Keratinocyte (primary cell): ENCODE results near the gene CDC14A. TPM values are rescaled to one million over a fixed set of nuclear protein-coding genes. Genes with fewer than 3 reads are reported as not detected.

Source experiments
- DNase-seq: peaks from one replicate; pipeline ENCODE4 v3.0.0-alpha.2; 2011; ENCODE audit warnings: low read depth, missing footprints, low spot score
- FAIRE-seq: peaks from 2 replicates; lab custom pipeline; 2011; peaks lifted over from hg19 to GRCh38; lab: Jason Lieb, UNC
- H2AFZ ChIP-seq: 2 replicates; pipeline ENCODE4 v1.6.0; 2012; ENCODE audit warnings: low read length, control low read depth, inconsistent platforms; ENCODE audit not compliant: control insufficient read depth
- H3K27ac ChIP-seq: 2 replicates; pipeline ENCODE4 v1.5.1; 2011; ENCODE audit warnings: low read length; ENCODE audit not compliant: control insufficient read depth, insufficient read depth
- H3K27me3 ChIP-seq: 3 replicates; pipeline ENCODE4 v1.6.0; 2011; ENCODE audit warnings: low read length; ENCODE audit not compliant: control insufficient read depth, insufficient read depth; ENCODE audit errors: extremely low read depth
- H3K36me3 ChIP-seq, 2 experiments: 2 replicates in 1 of 2; 3 replicates in 1 of 2; pipeline ENCODE4 v1.5.1; 2011; ENCODE audit warnings: low read length in 2 of 2, mild to moderate bottlenecking in 1 of 2; ENCODE audit not compliant: control insufficient read depth in 2 of 2, insufficient read depth in 2 of 2; ENCODE audit errors: extremely low read depth in 1 of 2
- H3K4me1 ChIP-seq: 3 replicates; pipeline ENCODE4 v1.5.1; 2011; ENCODE audit warnings: low read length; ENCODE audit not compliant: control insufficient read depth, insufficient read depth; ENCODE audit errors: extremely low read depth
- H3K4me2 ChIP-seq: 3 replicates; pipeline ENCODE4 v1.6.0; 2011; ENCODE audit warnings: low read depth, low read length; ENCODE audit not compliant: control insufficient read depth, insufficient read depth; ENCODE audit errors: extremely low read depth
- H3K4me3 ChIP-seq, 3 experiments: fragments of 200-600 bp in 1 of 3; sonication (generic) in 1 of 3; 2 replicates in 2 of 3; 3 replicates in 1 of 3; pipeline ENCODE4 v1.5.1; 2011 to 2016; ENCODE audit warnings: low read length in 3 of 3, mild to moderate bottlenecking in 3 of 3, control low read depth in 2 of 3, inconsistent platforms in 1 of 3, low read depth in 1 of 3, mixed read lengths in 1 of 3, mixed run types in 1 of 3, moderate library complexity in 1 of 3; ENCODE audit not compliant: control insufficient read depth in 2 of 3, insufficient read depth in 2 of 3; ENCODE audit errors: extremely low read depth in 1 of 3
- H3K79me2 ChIP-seq: 2 replicates; pipeline ENCODE4 v1.6.0; 2012; ENCODE audit warnings: low read length; ENCODE audit not compliant: control insufficient read depth, insufficient read depth
- H3K9ac ChIP-seq: 3 replicates; pipeline ENCODE4 v1.6.0; 2011; ENCODE audit warnings: low read length; ENCODE audit not compliant: control insufficient read depth, insufficient read depth; ENCODE audit errors: extremely low read depth
- H3K9me1 ChIP-seq: 3 replicates; pipeline ENCODE4 v1.6.0; 2011; ENCODE audit warnings: low read length; ENCODE audit not compliant: control insufficient read depth, insufficient read depth; ENCODE audit errors: extremely low read depth
- H3K9me3 ChIP-seq: 2 replicates; pipeline ENCODE4 v1.5.1; 2012; ENCODE audit warnings: low read depth, low read length; ENCODE audit not compliant: control insufficient read depth
- H4K20me1 ChIP-seq: 3 replicates; pipeline ENCODE4 v1.6.0; 2011; ENCODE audit warnings: low read length; ENCODE audit not compliant: control insufficient read depth, insufficient read depth; ENCODE audit errors: extremely low read depth
- CTCF ChIP-seq, 3 experiments: IDR thresholded peaks in 1 of 3; conservative IDR thresholded peaks in 1 of 3; optimal IDR thresholded peaks in 1 of 3; 2 replicates in 2 of 3; 3 replicates in 1 of 3; pipeline versions ENCODE3 to v1.5.1; 2011; ENCODE audit warnings: low read length in 3 of 3, mild to moderate bottlenecking in 3 of 3, moderate library complexity in 2 of 3, control low read depth in 1 of 3, inconsistent platforms in 1 of 3; ENCODE audit not compliant: insufficient read depth in 2 of 3; ENCODE audit errors: extremely low read depth in 1 of 3
- EZH2 ChIP-seq: IDR thresholded peaks from one replicate; pipeline ENCODE4 v1.6.1; 2012; ENCODE audit warnings: inconsistent platforms, mild to moderate bottlenecking, low read length, moderate library complexity
- dilution Hi-C: fragments of 300-500 bp; cut with MboI; formaldehyde crosslinking; loops from one replicate; pipeline ENCODE4 v1.7.0; 2020; ENCODE audit warnings: low sequenced_read_pairs; ENCODE audit not compliant: extremely low pct_ligation_motif_present
- polyA plus RNA-seq, 5 experiments: library from polyadenylated mRNA; depleted of rRNA in 3 of 5; stranded (reverse) in 3 of 5; stranded (forward) in 1 of 5; unstranded in 1 of 5; fragments of >200 nt; gene quantifications; 1 replicate in 1 of 5; 2 replicates in 3 of 5; 3 replicates in 1 of 5; pipeline versions ENCODE4 v1.2.1 to v1.2.3, GENCODE V29; 2011 to 2012; ENCODE audit warnings: missing spikeins in 2 of 5, low read depth in 1 of 5, low replicate concordance in 1 of 5

CDC14A gene
- polyA plus RNA-seq, 1 donor (not counting 4 experiments of a cell fraction or from before 2014, with no cell fraction given), result 2.2 TPM

- FAIRE-seq, result no peak
- DNase-seq, result no peak
- Histone ChIP-seq H3K4me1 (no peaks in the 10 kb centered on the region), H3K79me2 (no peaks in the 10 kb centered on the region), H3K4me3 (no peak overlapping the region), H3K27ac (no peak overlapping the region), H3K9me1 (no peaks in the 10 kb centered on the region), H3K9me3 (no peaks in the 10 kb centered on the region), H3K36me3 (no peaks in the 10 kb centered on the region), H3K9ac (no peak overlapping the region), H3K4me2 (no peak overlapping the region), H4K20me1 (no peaks in the 10 kb centered on the region), H3K27me3 (no peaks in the 10 kb centered on the region), H2AFZ (no peak overlapping the region)
- dilution Hi-C loops, result loop anchor here (25.0 kb wide), 1 partner anchor 393 kb away; no protein-coding TSS in a partner anchor
- TF ChIP-seq EZH2 (no peak), CTCF (optimal IDR thresholded peaks at IDR 0.05 in 1 of 3, IDR thresholded peaks at IDR 0.05 in 1 of 3, conservative IDR thresholded peaks at IDR 0.05 in 1 of 3; ENCODE audit: extremely low read depth in 1 of 3, insufficient read depth in 2 of 3, low read length in 3 of 3) (no peak)
Measured at GRCh38 chr1:100469578-100469977, 117.3 kb downstream of the CDC14A start.

- FAIRE-seq (no peak), DNase-seq (no peak)
- no peaks in the 10 kb centered on the region for H3K4me1 ChIP-seq
- dilution Hi-C loops, result loop anchor here (25.0 kb wide), 1 partner anchor 387 kb away; no protein-coding TSS in a partner anchor
- no peak overlapping the region for H3K4me3 ChIP-seq
- H3K9me1 ChIP-seq, result no peaks in the 10 kb centered on the region
- no peak overlapping the region for H2AFZ ChIP-seq
- no peak for TF ChIP-seq EZH2
- no peak for TF ChIP-seq CTCF (optimal IDR thresholded peaks at IDR 0.05 in 1 of 3, IDR thresholded peaks at IDR 0.05 in 1 of 3, conservative IDR thresholded peaks at IDR 0.05 in 1 of 3; ENCODE audit: extremely low read depth in 1 of 3, insufficient read depth in 2 of 3, low read length in 3 of 3)
- no peaks in the 10 kb centered on the region for H4K20me1 ChIP-seq
- no peaks in the 10 kb centered on the region for H3K27me3 ChIP-seq
- no peak overlapping the region for H3K27ac ChIP-seq
- no peaks in the 10 kb centered on the region for H3K9me3 ChIP-seq
- no peak overlapping the region for H3K9ac ChIP-seq
- H3K4me2 ChIP-seq, result no peak overlapping the region
- H3K36me3 ChIP-seq, result peaks cover 0 to 1% of the 10 kb centered on the region in 2 experiments
- no peaks in the 10 kb centered on the region for H3K79me2 ChIP-seq
Measured at GRCh38 chr1:100474834-100475233, 122.5 kb downstream of the CDC14A start.
